GM12875 (cell line): ENCODE results near the gene ITSN1.

Experiments used
- H3K4me3 ChIP-seq: one replicate; pipeline ENCODE4 v1.5.1; 2011; ENCODE audit warnings: low read depth, low read length, control low read depth
- CTCF ChIP-seq: IDR thresholded peaks from 2 replicates; pipeline ENCODE4 v1.5.1; 2011; ENCODE audit warnings: low read depth, mild to moderate bottlenecking, control low read depth, inconsistent platforms, low read length, moderate library complexity, borderline replicate concordance; ENCODE audit not compliant: insufficient read depth

ITSN1 gene

GRCh38 chr21:33817663-33818451 lies 175.6 kb downstream of the ITSN1 start:
- no peak overlapping the region for H3K4me3 ChIP-seq
- TF ChIP-seq CTCF = no peak

- H3K4me3 ChIP-seq = no peak overlapping the region
- TF ChIP-seq CTCF = no peak
Observed at GRCh38 chr21:33820230-33820770, 178.0 kb downstream of the ITSN1 start.

GRCh38 chr21:33820798-33821197 lies 178.5 kb downstream of the ITSN1 start:
- H3K4me3 ChIP-seq = no peak overlapping the region
- no peak for TF ChIP-seq CTCF

GRCh38 chr21:33821503-33822322 lies 179.4 kb downstream of the ITSN1 start:
- TF ChIP-seq CTCF = no peak
- no peak overlapping the region for H3K4me3 ChIP-seq

GRCh38 chr21:33824156-33824941 lies 182.0 kb downstream of the ITSN1 start:
- H3K4me3 ChIP-seq = no peak overlapping the region
- TF ChIP-seq CTCF = no peak

GRCh38 chr21:33825419-33825818 lies 183.1 kb downstream of the ITSN1 start:
- TF ChIP-seq CTCF = no peak
- no peak overlapping the region for H3K4me3 ChIP-seq
